GM12892 (cell line): ENCODE data around the gene TRIM8.

Experiments
- POLR2A ChIP-seq: IDR thresholded peaks from 2 replicates; pipeline ENCODE4 v1.6.1; 2011; ENCODE audit warnings: low read depth, low read length, control low read depth
- POLR2AphosphoS5 ChIP-seq: IDR thresholded peaks from 2 replicates; pipeline ENCODE4 v1.6.1; 2011; ENCODE audit warnings: low read depth, low read length, control low read depth
- TAF1 ChIP-seq: IDR thresholded peaks from 2 replicates; pipeline ENCODE4 v1.6.1; 2011; ENCODE audit warnings: low read depth, mild to moderate bottlenecking, control low read depth, low read length, borderline replicate concordance

DNA sequence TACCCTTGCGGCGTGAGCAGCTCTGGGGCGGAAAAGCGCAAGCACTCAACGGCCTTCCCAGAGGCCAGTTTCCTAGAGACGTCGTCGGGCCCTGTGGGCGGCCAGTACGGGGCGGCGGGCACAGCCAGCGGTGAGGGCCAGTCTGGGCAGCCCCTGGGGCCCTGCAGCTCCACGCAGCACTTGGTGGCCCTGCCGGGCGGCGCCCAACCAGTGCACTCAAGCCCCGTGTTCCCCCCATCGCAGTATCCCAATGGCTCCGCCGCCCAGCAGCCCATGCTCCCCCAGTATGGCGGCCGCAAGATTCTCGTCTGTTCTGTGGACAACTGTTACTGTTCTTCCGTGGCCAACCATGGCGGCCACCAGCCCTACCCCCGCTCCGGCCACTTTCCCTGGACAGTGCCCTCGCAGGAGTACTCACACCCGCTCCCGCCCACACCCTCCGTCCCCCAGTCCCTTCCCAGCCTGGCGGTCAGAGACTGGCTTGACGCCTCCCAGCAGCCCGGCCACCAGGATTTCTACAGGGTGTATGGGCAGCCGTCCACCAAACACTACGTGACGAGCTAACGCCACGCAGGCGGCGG is 12.6 kb downstream of the TRIM8 start:
- TF ChIP-seq POLR2AphosphoS5 (no peak), POLR2A (no peak), TAF1 (no peak)
